H9 (cell line): ENCODE measurements around the gene NOSIP. TPM values are rescaled to one million over a fixed set of nuclear protein-coding genes. Genes with fewer than 3 reads are reported as not detected.

Experiments used
- DNase-seq: peaks from one replicate; pipeline ENCODE4 v3.0.0-alpha.2; 2017
- H2AFZ ChIP-seq: one replicate; pipeline ENCODE4 v1.6.1; 2013; ENCODE audit warnings: mild to moderate bottlenecking, low read length, control low read depth, moderate library complexity
- H2AK5ac ChIP-seq: 2 replicates; pipeline ENCODE4 v1.6.1; 2013; ENCODE audit warnings: low read length, control low read depth, mixed read lengths; ENCODE audit not compliant: insufficient read length
- H2BK120ac ChIP-seq: one replicate; pipeline ENCODE4 v1.6.1; 2013; ENCODE audit warnings: low read depth, mild to moderate bottlenecking, low read length, control low read depth, inconsistent platforms; ENCODE audit not compliant: poor library complexity, severe bottlenecking
- H2BK12ac ChIP-seq: 2 replicates; pipeline ENCODE4 v1.6.1; 2013; ENCODE audit warnings: low read length, control low read depth, mixed read lengths, low read depth; ENCODE audit not compliant: insufficient read length
- H2BK15ac ChIP-seq: 2 replicates; pipeline ENCODE4 v1.6.1; 2013; ENCODE audit warnings: low read depth, low read length, control low read depth
- H2BK20ac ChIP-seq: one replicate; pipeline ENCODE4 v1.6.1; 2013; ENCODE audit warnings: low read depth, mild to moderate bottlenecking, low read length, control low read depth, inconsistent platforms; ENCODE audit not compliant: poor library complexity, severe bottlenecking
- H2BK5ac ChIP-seq: 2 replicates; pipeline ENCODE4 v1.6.1; 2013; ENCODE audit warnings: low read length, control low read depth, mixed read lengths; ENCODE audit not compliant: insufficient read length
- H3K14ac ChIP-seq: 2 replicates; pipeline ENCODE4 v1.6.1; 2013; ENCODE audit warnings: low read length, control low read depth; ENCODE audit not compliant: insufficient read depth
- H3K18ac ChIP-seq: 2 replicates; pipeline ENCODE4 v1.6.1; 2013; ENCODE audit warnings: low read depth, mild to moderate bottlenecking, mixed read lengths, low read length, control low read depth; ENCODE audit not compliant: insufficient read length
- H3K23ac ChIP-seq: 2 replicates; pipeline ENCODE4 v1.6.1; 2013; ENCODE audit warnings: low read length, control low read depth, mixed read lengths, low read depth; ENCODE audit not compliant: insufficient read length
- H3K23me2 ChIP-seq: 2 replicates; pipeline ENCODE4 v1.6.1; 2013; ENCODE audit warnings: low read depth, mild to moderate bottlenecking, mixed read lengths, low read length, control low read depth; ENCODE audit not compliant: insufficient read length, poor library complexity, severe bottlenecking
- H3K27ac ChIP-seq: 2 replicates; pipeline ENCODE4 v1.5.1; 2013; ENCODE audit warnings: low read length, control low read depth, mixed read lengths, low read depth; ENCODE audit not compliant: insufficient read length
- H3K27me3 ChIP-seq: 2 replicates; pipeline ENCODE4 v1.6.1; 2013; ENCODE audit warnings: low read length, control low read depth, inconsistent platforms; ENCODE audit not compliant: insufficient read depth
- H3K4ac ChIP-seq: 2 replicates; pipeline ENCODE4 v1.6.1; 2013; ENCODE audit warnings: low read depth, mild to moderate bottlenecking, control low read depth, inconsistent platforms, low read length, moderate library complexity
- H3K4me1 ChIP-seq: 2 replicates; pipeline ENCODE4 v1.6.1; 2013; ENCODE audit warnings: low read length, control low read depth, inconsistent platforms; ENCODE audit not compliant: insufficient read depth
- H3K4me2 ChIP-seq: 2 replicates; pipeline ENCODE4 v1.6.1; 2013; ENCODE audit warnings: low read length, control low read depth, mixed read lengths; ENCODE audit not compliant: insufficient read length, insufficient read depth
- H3K56ac ChIP-seq: 2 replicates; pipeline ENCODE4 v1.6.1; 2013; ENCODE audit warnings: low read depth, mild to moderate bottlenecking, mixed read lengths, low read length, control low read depth; ENCODE audit not compliant: insufficient read length
- H3K79me1 ChIP-seq: 2 replicates; pipeline ENCODE4 v1.6.1; 2013; ENCODE audit warnings: low read depth, mild to moderate bottlenecking, moderate library complexity, low read length, control low read depth, inconsistent platforms; ENCODE audit not compliant: insufficient read depth, poor library complexity, severe bottlenecking
- H3K79me2 ChIP-seq: 2 replicates; pipeline ENCODE4 v1.6.1; 2013; ENCODE audit warnings: low read length, control low read depth, inconsistent platforms; ENCODE audit not compliant: insufficient read depth
- H3K9ac ChIP-seq: 2 replicates; pipeline ENCODE4 v1.6.1; 2013; ENCODE audit warnings: low read length, control low read depth, mixed read lengths; ENCODE audit not compliant: insufficient read length; ENCODE audit errors: extremely low read depth
- H3K9me3 ChIP-seq: one replicate; pipeline ENCODE4 v1.6.1; 2013; ENCODE audit warnings: low read depth, low read length, inconsistent platforms; ENCODE audit not compliant: control insufficient read depth
- H3T11ph ChIP-seq: one replicate; pipeline ENCODE4 v1.6.1; 2013; ENCODE audit warnings: mild to moderate bottlenecking, low read length, control low read depth, inconsistent platforms
- H4K20me1 ChIP-seq: one replicate; pipeline ENCODE4 v1.6.1; 2013; ENCODE audit not compliant: control insufficient read depth, insufficient read length, insufficient read depth
- H4K5ac ChIP-seq: 2 replicates; pipeline ENCODE4 v1.6.1; 2013; ENCODE audit warnings: low read depth, mild to moderate bottlenecking, mixed read lengths, low read length, control low read depth; ENCODE audit not compliant: insufficient read length
- H4K8ac ChIP-seq: replicated peaks from 2 replicates; pipeline ENCODE4 v1.6.1; 2013; ENCODE audit warnings: low read length, control low read depth, mixed read lengths, low read depth; ENCODE audit not compliant: insufficient read length
- H4K91ac ChIP-seq: 2 replicates; pipeline ENCODE4 v1.6.1; 2013; ENCODE audit warnings: low read depth, mild to moderate bottlenecking, moderate library complexity, mixed read lengths, low read length, control low read depth; ENCODE audit not compliant: insufficient read length
- H3K27ac Mint-ChIP-seq, 3 experiments: 2 replicates in 2 of 3; 3 replicates in 1 of 3; pipeline ENCODE4 v1.8.0; 2020 to 2021; ENCODE audit warnings: mixed read lengths in 3 of 3, mild to moderate bottlenecking in 1 of 3, moderate library complexity in 1 of 3
- H3K27me3 Mint-ChIP-seq: 2 replicates; pipeline ENCODE4 v1.8.0; 2021; ENCODE audit warnings: low read depth, mild to moderate bottlenecking, moderate library complexity, mixed read lengths
- H3K36me3 Mint-ChIP-seq, 3 experiments: 2 replicates in 2 of 3; 3 replicates in 1 of 3; pipeline ENCODE4 v1.8.0; 2020 to 2021; ENCODE audit warnings: low read depth in 3 of 3, mixed read lengths in 3 of 3; ENCODE audit not compliant: insufficient read depth in 1 of 3
- H3K4me1 Mint-ChIP-seq, 2 experiments: 2 replicates each; pipeline ENCODE4 v1.8.0; 2020; ENCODE audit warnings: mixed read lengths in 2 of 2
- H3K4me3 Mint-ChIP-seq, 2 experiments: 2 replicates in 1 of 2; 3 replicates in 1 of 2; pipeline ENCODE4 v1.8.0; 2020 to 2021; ENCODE audit warnings: mild to moderate bottlenecking in 2 of 2, mixed read lengths in 2 of 2, moderate library complexity in 1 of 2
- H3K9me3 Mint-ChIP-seq, 2 experiments: 2 replicates in 1 of 2; 3 replicates in 1 of 2; pipeline ENCODE4 v1.8.0; 2020; ENCODE audit warnings: mild to moderate bottlenecking in 2 of 2, mixed read lengths in 2 of 2, moderate library complexity in 1 of 2
- WGBS: extraction: QIAGEN DNeasy Blood & Tissue Kit; methylation state at CpG from one replicate; pipeline ENCODE4 v1.1.7; 2013; ENCODE audit warnings: missing lambda C conversion rate, low lambda C conversion rate, mixed read lengths; ENCODE audit not compliant: insufficient read length; ENCODE audit errors: extremely low coverage; 5-methylcytosine and 5-hydroxymethylcytosine counted together
- total RNA-seq: library from RNA; stranded (reverse); gene quantifications from 2 replicates; pipeline ENCODE4 v1.2.1, GENCODE V29; 2021
- TF ChIP-seq, protein P1 (sequence below): fragments of 200-600 bp; sonication (generic); conservative IDR thresholded peaks from 3 replicates; pipeline ENCODE4 v1.8.0; 2021; ENCODE audit warnings: antibody characterized with exemption, mild to moderate bottlenecking

NOSIP gene
- total RNA-seq, 1 experiment from 2014 or later = 78.4 TPM

DNA sequence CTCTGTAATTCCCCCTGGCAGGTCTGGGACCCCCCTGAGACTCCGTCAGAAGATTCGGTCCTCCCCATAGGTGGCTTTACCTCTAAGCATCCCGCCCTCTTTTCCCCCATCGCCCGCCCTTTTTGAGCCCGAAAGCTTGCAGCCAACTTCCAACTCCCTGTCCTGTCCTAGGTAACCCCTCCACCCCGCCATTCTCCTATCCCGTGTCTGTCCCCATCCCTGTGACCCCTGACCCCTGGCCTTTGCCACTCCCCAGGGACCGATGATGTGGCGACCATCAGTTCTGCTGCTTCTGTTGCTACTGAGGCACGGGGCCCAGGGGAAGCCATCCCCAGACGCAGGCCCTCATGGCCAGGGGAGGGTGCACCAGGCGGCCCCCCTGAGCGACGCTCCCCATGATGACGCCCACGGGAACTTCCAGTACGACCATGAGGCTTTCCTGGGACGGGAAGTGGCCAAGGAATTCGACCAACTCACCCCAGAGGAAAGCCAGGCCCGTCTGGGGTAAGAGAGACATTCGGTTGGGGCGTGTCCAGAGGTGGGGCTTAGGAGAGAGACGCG is 52.1 kb downstream of the NOSIP start:
- Histone ChIP-seq H4K8ac (no peak overlapping the region), H2BK5ac (no peak overlapping the region), H3K9me3 (no peaks in the 10 kb centered on the region), H2BK15ac (no peak overlapping the region), H2BK20ac (no peak overlapping the region), H4K20me1 (no peaks in the 10 kb centered on the region), H3K23ac (no peak overlapping the region), H3K27ac (no peak overlapping the region), H4K5ac (no peak overlapping the region), H3K14ac (no peak overlapping the region), H3K4me1 (no peaks in the 10 kb centered on the region), H3K79me2 (no peaks in the 10 kb centered on the region), H2AK5ac (no peak overlapping the region), H3K4ac (no peak overlapping the region), H3K18ac (no peak overlapping the region), H2BK120ac (no peak overlapping the region), H3K4me2 (peak overlapping the region; percentile 41), H3K27me3 (no peaks in the 10 kb centered on the region), H4K91ac (no peak overlapping the region), H2AFZ (no peak overlapping the region), H3K23me2 (peaks cover under 1% of the 10 kb centered on the region), H3K79me1 (no peaks in the 10 kb centered on the region), H3K9ac (no peak overlapping the region), H2BK12ac (no peak overlapping the region), H3K56ac (no peak overlapping the region), H3T11ph (no peak overlapping the region)
- peak overlapping the region; percentile 53 to 72 for H3K4me3 Mint-ChIP-seq
- peaks cover 4 to 40% (median 26%) of the 10 kb centered on the region in 3 experiments for H3K36me3 Mint-ChIP-seq
- TF ChIP-seq, protein P1, sequence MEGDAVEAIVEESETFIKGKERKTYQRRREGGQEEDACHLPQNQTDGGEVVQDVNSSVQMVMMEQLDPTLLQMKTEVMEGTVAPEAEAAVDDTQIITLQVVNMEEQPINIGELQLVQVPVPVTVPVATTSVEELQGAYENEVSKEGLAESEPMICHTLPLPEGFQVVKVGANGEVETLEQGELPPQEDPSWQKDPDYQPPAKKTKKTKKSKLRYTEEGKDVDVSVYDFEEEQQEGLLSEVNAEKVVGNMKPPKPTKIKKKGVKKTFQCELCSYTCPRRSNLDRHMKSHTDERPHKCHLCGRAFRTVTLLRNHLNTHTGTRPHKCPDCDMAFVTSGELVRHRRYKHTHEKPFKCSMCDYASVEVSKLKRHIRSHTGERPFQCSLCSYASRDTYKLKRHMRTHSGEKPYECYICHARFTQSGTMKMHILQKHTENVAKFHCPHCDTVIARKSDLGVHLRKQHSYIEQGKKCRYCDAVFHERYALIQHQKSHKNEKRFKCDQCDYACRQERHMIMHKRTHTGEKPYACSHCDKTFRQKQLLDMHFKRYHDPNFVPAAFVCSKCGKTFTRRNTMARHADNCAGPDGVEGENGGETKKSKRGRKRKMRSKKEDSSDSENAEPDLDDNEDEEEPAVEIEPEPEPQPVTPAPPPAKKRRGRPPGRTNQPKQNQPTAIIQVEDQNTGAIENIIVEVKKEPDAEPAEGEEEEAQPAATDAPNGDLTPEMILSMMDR = no peak
- H3K27me3 Mint-ChIP-seq = peaks cover 6% of the 10 kb centered on the region
- peaks cover 5 to 22% of the 10 kb centered on the region in 2 experiments for H3K4me1 Mint-ChIP-seq
- WGBS = no CpG with 5 or more reads among the region's 25 CpGs
- DNase-seq = no peak
- no peak overlapping the region; a peak in 1 of 7 replicates for H3K27ac Mint-ChIP-seq
- no peaks in the 10 kb centered on the region; a peak in 1 of 5 replicates for H3K9me3 Mint-ChIP-seq
